Measurements from ENCODE around the gene CHPF2.
A peak's percentile ranks its signal among the peaks of the same experiment; 100 is the strongest.

CHPF2 gene

DNA sequence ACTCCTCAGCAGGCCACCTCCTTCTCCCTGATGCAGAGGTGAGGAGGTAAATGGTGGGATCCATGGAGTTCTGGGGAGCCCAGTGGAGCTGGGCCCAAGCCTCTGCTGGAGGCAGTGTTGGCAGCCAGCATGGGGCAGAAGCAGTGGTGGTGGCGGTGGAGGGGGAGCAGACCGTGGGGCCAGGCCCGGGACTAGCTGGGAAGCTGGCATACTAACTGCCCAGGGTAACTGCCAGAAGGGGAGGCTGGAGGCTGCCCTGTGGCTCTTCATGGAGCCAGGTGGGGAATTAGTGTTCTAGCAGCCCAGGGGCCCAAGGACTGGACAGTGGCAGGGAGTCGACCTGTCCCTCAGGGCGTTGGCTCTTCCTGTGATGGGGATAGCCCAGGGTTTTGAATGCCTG, 32.3 kb downstream of the CHPF2 start:
- no peak for DNase-seq (ENCODE audit: low spot score)

DNA sequence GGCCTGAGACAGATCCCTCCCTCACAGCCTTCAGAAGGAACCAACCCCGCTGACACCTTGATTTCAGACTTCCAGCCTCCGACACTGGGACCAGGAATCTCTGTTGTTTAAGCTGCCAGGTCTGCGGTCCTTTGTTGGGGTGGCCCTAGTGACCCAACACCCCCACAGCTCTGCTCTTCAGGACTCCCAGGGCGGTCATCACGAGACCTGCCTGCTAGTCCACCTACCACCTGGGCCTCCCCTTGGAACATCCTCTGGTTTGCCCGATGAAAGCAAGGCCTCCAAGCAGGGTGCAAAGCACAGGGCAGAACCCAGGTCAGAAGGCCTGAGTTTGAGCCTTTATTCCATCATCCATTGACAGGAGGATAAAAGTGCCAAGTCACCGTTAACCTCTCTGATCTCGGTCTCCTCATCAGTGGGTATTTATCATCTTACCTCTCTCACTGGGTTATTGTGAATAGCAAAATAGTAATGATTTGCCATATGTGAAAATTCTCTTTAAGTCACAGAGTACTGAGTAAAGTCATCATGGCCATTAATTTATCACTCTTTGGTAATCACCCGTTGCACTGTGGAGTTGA, 33.2 kb downstream of the CHPF2 start:
- no peak for DNase-seq (ENCODE audit: low spot score)

GRCh38 chr7:151269511-151269910, 37.2 kb downstream of the CHPF2 start:
- DNase-seq (ENCODE audit: low spot score) = no peak

DNA sequence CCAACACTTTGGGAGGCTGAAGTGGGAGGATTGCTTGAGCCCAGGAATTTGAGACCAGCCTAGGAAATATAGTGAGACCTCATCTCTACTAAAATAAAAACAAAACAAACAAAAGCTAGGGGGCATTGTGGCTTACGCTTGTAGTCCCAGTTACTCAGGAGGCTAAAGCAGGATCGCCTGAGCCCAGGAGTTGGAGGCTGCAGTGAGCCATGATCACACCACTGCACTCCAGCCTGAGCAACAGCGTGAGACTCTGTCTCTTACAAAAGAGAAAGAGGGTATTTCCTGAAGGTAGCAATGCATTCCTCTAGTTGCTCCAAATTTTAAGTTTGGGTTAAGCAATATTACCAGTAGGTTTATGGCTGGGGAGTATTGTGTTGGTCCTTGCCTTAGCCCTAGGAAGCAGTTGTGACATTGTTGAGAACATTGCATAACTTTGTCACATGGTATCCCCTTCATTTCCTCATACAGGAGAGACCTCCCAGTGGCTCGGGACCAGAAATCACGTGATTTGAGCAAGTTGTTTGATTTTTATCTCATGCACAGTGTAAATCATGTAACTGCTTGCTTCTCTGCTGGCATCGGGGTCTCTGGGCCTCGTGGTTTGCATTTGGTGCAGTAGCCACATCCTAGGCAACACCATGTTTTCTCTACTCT, 39.5 kb downstream of the CHPF2 start:
- DNase-seq (ENCODE audit: low spot score) = peak; percentile 53

DNA sequence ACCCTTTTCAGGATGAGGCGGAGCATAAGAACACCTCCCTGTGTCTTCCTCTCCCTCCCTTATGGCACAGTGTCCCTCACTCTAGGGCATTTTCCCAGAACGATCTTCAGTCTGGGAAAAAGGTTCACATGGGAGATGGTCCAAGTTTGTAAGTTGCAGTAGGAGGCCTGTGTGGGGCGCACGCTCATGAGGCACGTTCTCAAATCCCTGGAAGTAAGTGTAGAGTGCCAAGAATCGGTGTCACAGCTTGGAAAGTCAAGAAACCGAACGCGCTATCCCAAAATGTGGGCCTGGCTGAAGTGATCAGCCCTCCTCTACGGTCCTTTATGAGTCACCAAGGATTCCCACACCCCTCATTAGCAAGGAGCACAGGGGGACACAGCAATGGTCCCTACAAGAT, 40.1 kb downstream of the CHPF2 start:
- DNase-seq (ENCODE audit: low spot score) = peak; percentile 48

GRCh38 chr7:151272877-151273276, 40.6 kb downstream of the CHPF2 start:
- DNase-seq (ENCODE audit: low spot score) = no peak

DNA sequence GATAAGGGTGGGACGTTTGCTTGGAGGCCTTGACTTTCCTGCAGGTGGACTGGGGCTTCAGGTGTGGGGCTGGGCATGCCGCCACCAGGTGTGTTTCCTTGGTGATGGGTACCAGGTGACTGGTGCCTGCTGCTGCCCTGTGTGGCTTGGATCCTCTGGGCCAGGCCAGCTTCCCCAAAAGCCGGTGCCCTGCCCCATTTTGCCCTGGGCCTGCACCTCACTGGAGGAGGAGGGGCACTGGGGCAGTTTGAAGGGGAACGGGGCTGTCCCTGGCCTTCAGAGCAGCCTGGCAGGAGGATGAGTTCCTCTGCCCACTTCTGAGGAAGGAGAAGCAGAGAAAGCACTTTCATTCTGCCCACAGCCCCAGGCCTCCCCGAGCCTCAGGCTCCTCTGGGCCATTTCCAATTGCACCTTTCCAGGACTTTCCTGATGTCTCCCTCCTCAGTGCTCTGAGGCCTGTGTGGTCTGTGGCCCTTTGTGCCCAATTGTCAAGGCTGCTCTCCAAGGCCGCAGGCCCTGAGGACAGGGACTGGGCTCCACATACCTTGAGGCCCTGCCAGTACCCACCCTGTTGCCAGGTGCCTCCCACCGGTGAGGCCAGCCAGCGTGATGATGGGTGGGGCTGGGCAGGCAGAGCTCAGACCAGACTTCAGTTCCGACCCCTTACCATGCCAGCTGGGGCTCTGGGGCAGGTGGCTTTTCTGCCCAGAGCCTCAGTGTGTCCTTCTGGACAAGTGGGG, 41.5 kb downstream of the CHPF2 start:
- no peak for DNase-seq (ENCODE audit: low spot score)

GRCh38 chr7:151274396-151274795, 42.1 kb downstream of the CHPF2 start:
- no peak for DNase-seq (ENCODE audit: low spot score)

DNA sequence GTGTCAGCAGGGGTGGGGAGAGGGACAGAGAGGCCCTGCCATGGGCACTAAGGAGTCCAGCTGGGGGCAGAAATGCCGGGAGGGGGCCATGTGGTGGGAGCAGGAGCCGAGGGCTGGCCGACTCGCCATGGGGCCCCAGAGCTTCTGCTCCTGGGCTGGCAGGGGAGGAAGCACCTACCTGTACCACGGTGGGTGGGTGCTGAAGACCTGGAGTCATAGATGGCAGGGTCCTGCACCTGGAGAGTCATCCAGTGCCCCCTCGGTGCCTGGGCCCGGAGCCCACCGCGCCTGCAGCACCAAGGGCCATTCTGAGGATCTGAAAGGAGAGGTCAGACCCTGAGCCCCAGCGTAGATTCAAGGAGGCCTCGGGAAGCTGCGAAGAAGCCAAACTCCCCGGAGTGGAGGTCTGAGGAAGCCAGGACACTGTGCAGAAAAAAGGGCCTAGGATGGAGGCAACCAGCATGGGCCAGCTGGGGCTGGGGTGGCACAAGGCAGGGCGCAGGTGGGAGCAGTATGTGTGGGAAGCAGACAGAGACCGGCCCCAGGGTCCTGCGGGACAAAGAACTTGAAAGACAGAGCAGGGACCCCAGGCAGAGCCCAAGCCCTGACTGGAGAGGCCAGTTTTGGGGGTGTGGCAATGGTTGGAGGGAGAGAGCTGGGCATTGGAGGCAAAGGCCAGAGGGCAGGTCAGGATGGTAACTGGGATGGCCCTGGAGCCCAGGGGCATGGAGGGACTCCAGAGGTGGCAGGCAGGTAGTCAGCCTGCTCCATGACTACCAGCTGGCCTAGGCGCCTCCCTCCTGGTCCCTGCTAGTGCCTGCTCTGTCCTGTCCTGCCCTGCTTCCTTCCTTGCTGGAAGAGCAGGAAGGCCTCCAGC, 42.9 kb downstream of the CHPF2 start:
- DNase-seq (ENCODE audit: low spot score) = no peak

- no peak for DNase-seq (ENCODE audit: low spot score)
These were observed 43.7 kb downstream of the CHPF2 start for GRCh38 chr7:151275813-151276577.

DNA sequence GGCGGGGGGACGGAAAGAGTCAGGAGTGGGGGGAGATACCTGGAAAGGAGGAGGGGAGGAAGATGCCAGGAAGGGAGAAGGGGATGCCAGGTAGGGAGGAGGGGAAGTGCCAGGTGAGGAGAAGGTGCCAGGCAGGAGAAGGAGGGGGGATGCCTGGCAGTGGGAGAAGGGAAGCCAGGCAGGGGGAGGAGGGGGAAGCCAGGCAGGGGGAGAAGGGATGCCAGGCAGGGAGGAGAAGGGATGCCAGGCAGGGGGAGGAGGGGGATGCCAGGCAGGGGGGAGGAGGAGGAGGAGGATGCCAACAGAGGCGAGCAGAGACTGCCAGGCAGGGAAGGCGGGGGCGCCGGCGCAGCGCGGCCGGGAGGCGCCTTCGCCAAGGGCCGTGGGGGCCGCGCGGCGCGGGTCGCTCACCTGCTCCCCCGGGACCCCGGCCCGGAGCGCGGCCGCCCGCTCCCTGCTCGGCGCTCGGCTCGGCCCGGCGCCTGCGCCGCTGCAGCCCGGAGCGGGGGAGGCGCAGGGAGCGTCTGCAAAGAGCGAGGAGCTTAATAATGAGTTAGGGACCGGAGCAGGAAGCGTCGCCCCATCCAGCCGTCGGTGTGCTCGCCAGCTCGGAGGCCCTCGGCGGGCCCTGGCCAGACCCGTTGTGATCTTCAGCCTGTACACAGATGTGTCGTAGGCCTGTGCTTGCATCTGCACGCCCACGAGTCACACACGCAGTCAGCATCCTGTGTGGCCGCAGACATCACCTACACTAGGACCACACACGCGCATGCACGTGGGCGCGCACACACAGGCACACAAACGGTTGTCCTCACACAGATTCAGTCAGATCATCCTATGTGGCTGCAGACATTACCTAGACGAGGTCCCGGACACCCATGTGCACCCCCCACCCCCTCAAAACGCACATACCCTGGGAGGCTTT, 44.6 kb downstream of the CHPF2 start:
- DNase-seq (ENCODE audit: low spot score) = peak; percentile 86

- DNase-seq (ENCODE audit: low spot score) = no peak
These were observed 45.3 kb downstream of the CHPF2 start for GRCh38 chr7:151277631-151278030.

- DNase-seq (ENCODE audit: low spot score) = no peak
These were observed 46.7 kb downstream of the CHPF2 start for GRCh38 chr7:151278949-151279348.

GRCh38 chr7:151279868-151280267, 47.6 kb downstream of the CHPF2 start:
- no peak for DNase-seq (ENCODE audit: low spot score)

DNA sequence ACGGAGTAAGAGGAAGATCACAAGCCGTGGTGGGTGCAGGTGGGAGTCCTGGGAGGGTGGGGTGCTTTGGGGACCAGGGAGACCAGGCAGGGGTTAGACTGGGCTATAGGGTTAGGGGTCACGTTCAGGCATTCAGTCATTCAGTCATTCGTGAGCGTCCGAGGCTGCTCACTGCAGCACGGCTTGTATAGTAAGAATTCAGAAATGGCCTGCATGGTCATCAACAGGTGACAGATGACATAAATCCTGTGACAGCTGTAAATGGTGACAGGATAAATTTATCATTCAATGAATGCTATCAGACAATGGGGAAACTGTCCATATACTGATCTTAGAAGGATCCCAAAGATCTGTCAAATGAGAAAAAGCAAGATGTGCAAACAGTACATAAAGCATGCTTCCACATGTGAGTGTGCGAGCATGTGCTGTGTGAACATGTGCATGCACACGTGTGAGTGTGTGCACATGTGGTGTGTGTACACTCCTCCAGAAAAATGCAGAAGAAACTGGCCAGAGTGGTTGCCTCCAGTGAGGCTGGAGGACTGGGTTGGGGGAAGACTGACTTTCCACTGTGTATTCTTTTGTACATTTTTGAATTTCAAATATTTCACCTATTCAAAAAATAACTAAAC, 48.2 kb downstream of the CHPF2 start:
- no peak for DNase-seq (ENCODE audit: low spot score)

- no peak for DNase-seq (ENCODE audit: low spot score)
These were observed 49.4 kb downstream of the CHPF2 start for GRCh38 chr7:151281686-151282085.

- no peak for DNase-seq (ENCODE audit: low spot score)
These were observed 49.8 kb downstream of the CHPF2 start for GRCh38 chr7:151282111-151282510.

DNA sequence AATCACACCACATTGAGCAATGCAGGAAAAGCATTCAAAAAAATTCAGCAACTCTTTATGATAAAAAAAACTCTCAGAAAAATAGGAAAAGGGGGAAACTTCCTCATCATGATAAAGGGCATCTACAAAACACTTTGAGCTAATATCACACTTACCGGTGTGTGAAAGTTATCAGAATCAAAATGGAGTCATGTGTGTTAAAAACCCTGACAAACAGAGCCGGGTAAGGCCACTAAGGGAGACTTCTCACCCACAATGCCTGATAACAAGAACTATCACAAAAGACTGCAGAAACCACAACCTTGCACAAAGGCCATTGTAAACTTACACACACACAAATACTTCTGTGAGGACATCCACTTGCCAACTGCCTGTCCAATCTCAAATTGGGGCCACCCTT, 51.0 kb downstream of the CHPF2 start:
- no peak for DNase-seq (ENCODE audit: low spot score)

GRCh38 chr7:151286148-151286547, 53.9 kb downstream of the CHPF2 start:
- no peak for DNase-seq (ENCODE audit: low spot score)

All from AG08396 (cell line).